ENCODE data around the gene SURF4.

DNA sequence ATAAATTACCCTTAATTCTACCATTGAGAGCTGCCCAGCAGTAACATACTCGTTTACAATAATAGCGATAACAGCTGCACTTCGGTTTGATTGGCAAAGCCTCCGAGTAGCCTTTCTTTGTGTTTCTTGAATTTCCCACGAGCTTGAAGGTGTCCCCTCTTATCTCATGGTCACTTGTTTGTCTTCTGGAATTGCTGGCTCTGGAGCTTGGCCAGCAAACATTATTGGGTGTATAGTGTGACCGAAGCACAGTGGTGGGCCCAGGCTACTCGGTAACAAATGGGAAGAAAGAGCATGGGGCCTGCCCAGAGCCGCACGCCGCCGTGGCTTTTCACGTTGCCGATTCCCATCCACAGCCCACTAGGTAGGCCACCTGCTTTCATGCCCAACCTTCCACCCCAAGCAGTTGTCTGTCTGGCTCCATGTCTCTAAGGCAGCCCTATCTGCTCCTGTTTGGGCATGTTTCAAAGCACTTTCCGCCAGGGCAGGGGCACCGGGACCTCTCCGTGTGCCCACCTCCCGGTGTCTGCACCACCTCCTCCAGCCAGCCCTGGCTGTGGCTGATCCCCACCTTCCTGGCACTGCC is 9.0 kb upstream of the SURF4 start:
- TF ChIP-seq, protein P1, sequence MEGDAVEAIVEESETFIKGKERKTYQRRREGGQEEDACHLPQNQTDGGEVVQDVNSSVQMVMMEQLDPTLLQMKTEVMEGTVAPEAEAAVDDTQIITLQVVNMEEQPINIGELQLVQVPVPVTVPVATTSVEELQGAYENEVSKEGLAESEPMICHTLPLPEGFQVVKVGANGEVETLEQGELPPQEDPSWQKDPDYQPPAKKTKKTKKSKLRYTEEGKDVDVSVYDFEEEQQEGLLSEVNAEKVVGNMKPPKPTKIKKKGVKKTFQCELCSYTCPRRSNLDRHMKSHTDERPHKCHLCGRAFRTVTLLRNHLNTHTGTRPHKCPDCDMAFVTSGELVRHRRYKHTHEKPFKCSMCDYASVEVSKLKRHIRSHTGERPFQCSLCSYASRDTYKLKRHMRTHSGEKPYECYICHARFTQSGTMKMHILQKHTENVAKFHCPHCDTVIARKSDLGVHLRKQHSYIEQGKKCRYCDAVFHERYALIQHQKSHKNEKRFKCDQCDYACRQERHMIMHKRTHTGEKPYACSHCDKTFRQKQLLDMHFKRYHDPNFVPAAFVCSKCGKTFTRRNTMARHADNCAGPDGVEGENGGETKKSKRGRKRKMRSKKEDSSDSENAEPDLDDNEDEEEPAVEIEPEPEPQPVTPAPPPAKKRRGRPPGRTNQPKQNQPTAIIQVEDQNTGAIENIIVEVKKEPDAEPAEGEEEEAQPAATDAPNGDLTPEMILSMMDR (IDR thresholded peaks at IDR 0.05) = no peak
- no peak for TF ChIP-seq EZH2 (IDR thresholded peaks at IDR 0.05; ENCODE audit: borderline replicate concordance, insufficient read depth, low read depth, low read length, poor library complexity, severe bottlenecking)
